ENCODE measurements around the gene NEURL1B.

- TF ChIP-seq CTCF (IDR thresholded peaks at IDR 0.05; ENCODE audit: insufficient read depth, low read depth, low read length) (no peak), EZH2 (IDR thresholded peaks at IDR 0.05; ENCODE audit: insufficient read depth, low read length) (no peak)
Measured at GRCh38 chr5:172725785-172726184, 84.7 kb downstream of the NEURL1B start.
